HepG2 (cell line): ENCODE results near the gene PIGK. TPM values are rescaled to one million over a fixed set of nuclear protein-coding genes. Genes with fewer than 3 reads are reported as not detected.

Experiments used
- ATAC-seq: fragments of 200-7000 bp; cut with Tn5 transposase; 3 replicates; pipeline ENCODE4 v1.9.1; 2020; ENCODE audit warnings: mild to moderate bottlenecking, moderate library complexity
- BruUV-seq: library from RNA; stranded (reverse); fragments of 400-500 nt; replicated peaks from 2 replicates; lab custom pipeline; 2021; lab: Mats Ljungman, UMichigan
- CTCF ChIA-PET: fragments of 300-600 bp; formaldehyde crosslinking; extraction: SDS; loops from one replicate; lab custom pipeline; 2021; ENCODE audit warnings: low total read pairs, inconsistent platforms, low intra/inter-chr PET ratio; lab: Yijun Ruan, JAX
- POLR2A ChIA-PET: fragments of 350-600 bp; sonication (Branson Sonifier 250); formaldehyde crosslinking; loops from one replicate; lab custom pipeline; 2020; ENCODE audit warnings: antibody characterized with exemption, inconsistent platforms; lab: Yijun Ruan, JAX
- DNase-seq: peaks from one replicate; pipeline ENCODE4 v3.0.0-alpha.2; 2015; ENCODE audit warnings: low spot score
- FAIRE-seq: peaks from 3 replicates; lab custom pipeline; 2011; peaks lifted over from hg19 to GRCh38; lab: Jason Lieb, UNC
- H2AFZ ChIP-seq: one replicate; pipeline ENCODE4 v1.6.1; 2011; ENCODE audit warnings: low read length, inconsistent platforms
- H3K27ac ChIP-seq: fragments of 300-600 bp; 3 replicates; pipeline ENCODE4 v1.8.0; 2011; ENCODE audit warnings: mixed run types, mild to moderate bottlenecking, mixed read lengths, low read length, inconsistent platforms; ENCODE audit not compliant: insufficient read depth; ENCODE audit errors: extremely low read length
- H3K27me3 ChIP-seq, 2 experiments: fragments of 200-600 bp in 1 of 2; 2 replicates in 1 of 2; 3 replicates in 1 of 2; pipeline versions ENCODE4 v1.6.0 to v1.8.0; 2011; ENCODE audit warnings: low read length in 2 of 2, mild to moderate bottlenecking in 2 of 2, moderate library complexity in 2 of 2, inconsistent platforms in 1 of 2; ENCODE audit not compliant: insufficient read depth in 2 of 2, control insufficient read depth in 1 of 2
- H3K36me3 ChIP-seq, 2 experiments: fragments of 200-600 bp in 1 of 2; replicated peaks in 1 of 2; 2 replicates in 1 of 2; 3 replicates in 1 of 2; pipeline versions ENCODE4 v1.5.1 to v1.8.0; 2011; ENCODE audit warnings: low read length in 2 of 2, inconsistent platforms in 1 of 2; ENCODE audit not compliant: insufficient read depth in 2 of 2, control insufficient read depth in 1 of 2
- H3K4me1 ChIP-seq: 2 replicates; pipeline ENCODE4 v1.5.1; 2012; ENCODE audit warnings: low read length, inconsistent platforms; ENCODE audit not compliant: insufficient read depth
- H3K4me2 ChIP-seq: 2 replicates; pipeline ENCODE4 v1.6.0; 2011; ENCODE audit warnings: low read depth, low read length, inconsistent platforms
- H3K4me3 ChIP-seq, 3 experiments: fragments of 200-600 bp in 1 of 3; sonication (generic), shearing (Covaris generic) in 1 of 3; replicated peaks in 1 of 3; 2 replicates each; pipeline ENCODE4 v1.5.1; 2011 to 2016; ENCODE audit warnings: low read length in 3 of 3, inconsistent platforms in 2 of 3, low read depth in 2 of 3, mild to moderate bottlenecking in 2 of 3, control low read depth in 1 of 3, mixed read lengths in 1 of 3; ENCODE audit not compliant: insufficient read depth in 1 of 3
- H3K79me2 ChIP-seq: one replicate; pipeline ENCODE4 v1.6.1; 2011; ENCODE audit warnings: low read length, inconsistent platforms; ENCODE audit not compliant: insufficient read depth
- H3K9ac ChIP-seq: 2 replicates; pipeline ENCODE4 v1.6.0; 2011; ENCODE audit warnings: mild to moderate bottlenecking, low read depth, low read length, inconsistent platforms; ENCODE audit not compliant: insufficient read depth
- H3K9me3 ChIP-seq: 2 replicates; pipeline ENCODE4 v1.5.1; 2012; ENCODE audit warnings: mild to moderate bottlenecking, low read length
- H4K20me1 ChIP-seq: 2 replicates; pipeline ENCODE4 v1.6.0; 2011; ENCODE audit warnings: inconsistent platforms, mild to moderate bottlenecking, low read length, moderate library complexity; ENCODE audit not compliant: insufficient read depth
- ARHGAP35 ChIP-seq: sonication (generic); formaldehyde crosslinking; IDR thresholded peaks from 2 replicates; pipeline ENCODE4 v1.9.0; 2022; ENCODE audit warnings: mild to moderate bottlenecking, inconsistent platforms, moderate library complexity, missing genetic modification reagents, borderline replicate concordance
- ARNT ChIP-seq: fragments of 450-650 bp; IDR thresholded peaks from 2 replicates; pipeline ENCODE4 v1.6.1; 2017
- MAFK ChIP-seq, 2 experiments: IDR thresholded peaks in 1 of 2; conservative IDR thresholded peaks in 1 of 2; 2 replicates each; pipeline ENCODE4 v1.6.1; 2011; ENCODE audit warnings: improper control_type of control experiment in 2 of 2, low read length in 2 of 2
- MAZ ChIP-seq, 2 experiments: sonication (generic) in 1 of 2; formaldehyde crosslinking in 1 of 2; IDR thresholded peaks; 2 replicates each; pipeline versions ENCODE4 v1.5.0 to v1.6.1; 2012 to 2020; ENCODE audit warnings: low read depth in 2 of 2, mild to moderate bottlenecking in 2 of 2, borderline replicate concordance in 1 of 2, improper control_type of control experiment in 1 of 2, low read length in 1 of 2, missing genetic modification reagents in 1 of 2, moderate library complexity in 1 of 2
- NR2F6 ChIP-seq, 2 experiments: IDR thresholded peaks; 2 replicates each; pipeline ENCODE4 v1.6.1; 2016; ENCODE audit warnings: antibody characterized with exemption in 1 of 2, mild to moderate bottlenecking in 1 of 2
- RAD51 ChIP-seq: fragments of 450-650 bp; IDR thresholded peaks from 2 replicates; pipeline ENCODE4 v1.6.1; 2016; ENCODE audit warnings: borderline replicate concordance
- SATB2 ChIP-seq: sonication (generic); formaldehyde crosslinking; IDR thresholded peaks from 2 replicates; pipeline ENCODE4 v1.5.0; 2020; ENCODE audit warnings: missing genetic modification reagents
- SMYD3 ChIP-seq: sonication (generic); formaldehyde crosslinking; IDR thresholded peaks from 2 replicates; pipeline ENCODE4 v1.8.1; 2023; ENCODE audit warnings: mild to moderate bottlenecking, missing genetic modification reagents
- SP1 ChIP-seq, 2 experiments: fragments of 450-650 bp in 1 of 2; sonication (generic) in 1 of 2; formaldehyde crosslinking in 1 of 2; IDR thresholded peaks; 2 replicates each; pipeline versions ENCODE4 v1.4.0 to v1.6.1; 2016 to 2020; ENCODE audit warnings: missing genetic modification reagents in 1 of 2
- SRSF9 ChIP-seq: fragments of 200-400 bp; formaldehyde crosslinking; IDR thresholded peaks from 2 replicates; pipeline ENCODE4 v1.6.1; 2018; ENCODE audit warnings: borderline replicate concordance, mild to moderate bottlenecking, low read depth, low read length; ENCODE audit not compliant: insufficient read depth, poor library complexity, severe bottlenecking
- U2AF2 ChIP-seq: fragments of 200-400 bp; formaldehyde crosslinking; IDR thresholded peaks from 2 replicates; pipeline ENCODE4 v1.6.1; 2017; ENCODE audit warnings: low read depth, mild to moderate bottlenecking, low read length
- YEATS4 ChIP-seq: sonication (generic); formaldehyde crosslinking; IDR thresholded peaks from 2 replicates; pipeline ENCODE4 v1.4.0; 2020; ENCODE audit warnings: missing genetic modification reagents, borderline replicate concordance
- ZNF496 ChIP-seq: sonication (generic); formaldehyde crosslinking; IDR thresholded peaks from 2 replicates; pipeline ENCODE4 v1.8.1; 2023; ENCODE audit warnings: mild to moderate bottlenecking, moderate library complexity, missing genetic modification reagents; ENCODE audit not compliant: insufficient replicate concordance
- ZSCAN21 ChIP-seq: sonication (generic); formaldehyde crosslinking; IDR thresholded peaks from 2 replicates; pipeline ENCODE4 v1.8.0; 2022; ENCODE audit warnings: mild to moderate bottlenecking, missing genetic modification reagents, moderate library complexity, borderline replicate concordance
- WGBS: methylation state at CpG from one replicate; pipeline ENCODE4 v1.1.6; 2017; ENCODE audit warnings: low lambda C conversion rate; 5-methylcytosine and 5-hydroxymethylcytosine counted together
- in situ Hi-C: cut with HindIII; loops from 2 replicates; pipeline ENCODE4 v1.10.0; 2017; ENCODE audit warnings: low pct_unique_long_range_greater_than_20kb; ENCODE audit not compliant: extremely low pct_ligation_motif_present
- intact Hi-C: fragments of 100-400 bp; cut with micrococcal nuclease; formaldehyde crosslinking; loops from one replicate; pipeline ENCODE4 v1.10.0; 2022; ENCODE audit not compliant: unreplicated experiment
- polyA plus RNA-seq, 8 experiments: library from polyadenylated mRNA; depleted of rRNA in 3 of 8; stranded (reverse) in 7 of 8; unstranded in 1 of 8; fragments of >200 nt; fragmentation: Illumina TruSeq in 4 of 8; extraction: Trizol in 4 of 8; gene quantifications; 2 replicates each; pipeline versions ENCODE4 v1.2.1 to v1.2.3, GENCODE V29; 2011 to 2016; ENCODE audit warnings: low read depth in 4 of 8, missing spikeins in 1 of 8, mixed read lengths in 1 of 8; ENCODE audit not compliant: insufficient read depth in 1 of 8
- total RNA-seq, 5 experiments: library from RNA; depleted of rRNA; stranded (reverse); fragments of >200 nt; fragmentation: Illumina TruSeq; extraction: Trizol; gene quantifications; 2 replicates each; pipeline ENCODE4 v1.2.3, GENCODE V29; 2016; ENCODE audit warnings: low read depth in 1 of 5
- TF ChIP-seq, protein P1 (sequence below): sonication (generic); formaldehyde crosslinking; IDR thresholded peaks from 2 replicates; pipeline ENCODE4 v1.5.0; 2020; ENCODE audit warnings: missing genetic modification reagents
- TF ChIP-seq, protein P2 (sequence below): sonication (generic); IDR thresholded peaks from 2 replicates; pipeline ENCODE4 v1.6.1; 2016; ENCODE audit warnings: low read depth, borderline replicate concordance

Gene PIGK
- total and polyA plus RNA-seq, 2 of the 13 experiments (the other 11 are each of a cell fraction or from before 2014, with no cell fraction given): 14.7 to 38.5 TPM

DNA sequence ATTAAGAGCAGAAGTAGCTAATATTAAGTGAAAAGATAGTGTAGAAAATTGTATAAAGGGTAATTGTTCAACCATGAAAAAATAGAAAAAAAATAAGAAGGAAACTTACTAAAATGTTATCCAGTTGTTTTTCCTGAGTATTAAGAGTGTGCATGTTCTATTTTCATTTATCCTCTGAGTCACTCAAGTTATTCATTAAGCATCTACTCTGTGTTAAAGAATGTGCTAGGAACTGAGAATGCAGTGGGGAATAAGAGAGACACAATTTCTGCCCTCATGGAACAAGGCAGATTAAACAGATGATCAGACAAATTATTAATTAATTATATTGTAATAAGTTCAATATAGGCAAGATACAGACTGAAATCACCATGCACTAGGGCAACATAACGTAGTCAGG is 10.8 kb upstream of the PIGK start:
- Histone ChIP-seq H4K20me1 (no peaks in the 10 kb centered on the region), H3K9ac (no peak overlapping the region), H2AFZ (no peak overlapping the region), H3K4me1 (no peaks in the 10 kb centered on the region), H3K27ac (no peak overlapping the region), H3K9me3 (no peaks in the 10 kb centered on the region), H3K4me2 (no peak overlapping the region), H3K79me2 (no peaks in the 10 kb centered on the region), H3K36me3 (no peaks in the 10 kb centered on the region), H3K4me3 (no peak overlapping the region), H3K27me3 (no peaks in the 10 kb centered on the region; a peak in 1 of 5 replicates)
- 100% methylated on average over 1 of the region's 1 CpG for WGBS
- FAIRE-seq (no peak), DNase-seq (no peak), ATAC-seq (no peak)
- no TSS peak for BruUV-seq
- intact Hi-C loops (no loop called here), in situ Hi-C loops (no loop called here)
- TF ChIP-seq SMYD3 (CRISPR knock-in tag): no peak
- ChIA-PET POLR2A (no interaction called here), CTCF (no interaction called here)

DNA sequence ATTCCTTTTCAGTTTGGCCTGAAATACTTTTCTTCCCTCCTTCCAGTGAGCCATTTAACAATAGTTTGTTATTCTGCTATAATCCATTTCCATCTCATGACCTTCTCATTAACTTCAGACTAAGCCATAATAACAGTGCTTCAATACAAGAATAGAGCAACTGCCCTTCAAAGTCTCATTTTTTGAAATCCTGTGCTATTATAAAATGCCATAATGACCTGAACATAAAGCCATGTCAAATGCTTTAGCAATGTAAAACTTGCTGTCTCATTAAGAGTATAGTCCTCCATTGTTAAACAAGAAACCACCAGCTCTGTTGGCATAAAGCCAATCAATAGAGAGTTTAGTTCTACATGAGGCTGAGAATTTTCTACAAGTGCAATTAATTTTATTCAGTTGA is 9.6 kb upstream of the PIGK start:
- no peaks in the 10 kb centered on the region for H4K20me1 ChIP-seq
- no peaks in the 10 kb centered on the region for H3K4me1 ChIP-seq
- H3K27me3 ChIP-seq: no peaks in the 10 kb centered on the region; a peak in 1 of 5 replicates
- no peak for ATAC-seq
- no peaks in the 10 kb centered on the region for H3K9me3 ChIP-seq
- ChIA-PET POLR2A (no interaction called here), CTCF (no interaction called here)
- no peak overlapping the region for H3K4me3 ChIP-seq
- no peaks in the 10 kb centered on the region for H3K36me3 ChIP-seq
- no peak overlapping the region for H3K27ac ChIP-seq
- in situ Hi-C loops (no loop called here), intact Hi-C loops (no loop called here)
- no TSS peak for BruUV-seq
- DNase-seq: no peak
- no peak for FAIRE-seq
- H3K9ac ChIP-seq: no peak overlapping the region
- no peak overlapping the region for H3K4me2 ChIP-seq
- no peak overlapping the region for H2AFZ ChIP-seq
- no peaks in the 10 kb centered on the region for H3K79me2 ChIP-seq
- TF ChIP-seq YEATS4 (no peak), ZNF496 (CRISPR knock-in tag) (no peak), SRSF9 (no peak), U2AF2 (no peak), MAZ (IDR thresholded peaks at IDR 0.05; ENCODE audit: borderline replicate concordance, low read depth, low read length) (no peak), MAZ (CRISPR knock-in tag; IDR thresholded peaks at IDR 0.05; ENCODE audit: low read depth) (no peak), SP1 (IDR thresholded peaks at IDR 0.05) (no peak), SP1 (CRISPR knock-in tag; IDR thresholded peaks at IDR 0.05) (no peak), MAFK (conservative IDR thresholded peaks at IDR 0.05 in 1 of 2, IDR thresholded peaks at IDR 0.05 in 1 of 2; ENCODE audit: low read length in 2 of 2) (no peak), ZSCAN21 (no peak), NR2F6 (IDR thresholded peaks at IDR 0.05) (no peak), NR2F6 (CRISPR knock-in tag; IDR thresholded peaks at IDR 0.05) (no peak), RAD51 (no peak), ARHGAP35 (CRISPR knock-in tag) (no peak), SATB2 (no peak), ARNT (no peak)
- TF ChIP-seq, protein P1, sequence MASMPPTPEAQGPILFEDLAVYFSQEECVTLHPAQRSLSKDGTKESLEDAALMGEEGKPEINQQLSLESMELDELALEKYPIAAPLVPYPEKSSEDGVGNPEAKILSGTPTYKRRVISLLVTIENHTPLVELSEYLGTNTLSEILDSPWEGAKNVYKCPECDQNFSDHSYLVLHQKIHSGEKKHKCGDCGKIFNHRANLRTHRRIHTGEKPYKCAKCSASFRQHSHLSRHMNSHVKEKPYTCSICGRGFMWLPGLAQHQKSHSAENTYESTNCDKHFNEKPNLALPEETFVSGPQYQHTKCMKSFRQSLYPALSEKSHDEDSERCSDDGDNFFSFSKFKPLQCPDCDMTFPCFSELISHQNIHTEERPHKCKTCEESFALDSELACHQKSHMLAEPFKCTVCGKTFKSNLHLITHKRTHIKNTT: no peak
- TF ChIP-seq, protein P2, sequence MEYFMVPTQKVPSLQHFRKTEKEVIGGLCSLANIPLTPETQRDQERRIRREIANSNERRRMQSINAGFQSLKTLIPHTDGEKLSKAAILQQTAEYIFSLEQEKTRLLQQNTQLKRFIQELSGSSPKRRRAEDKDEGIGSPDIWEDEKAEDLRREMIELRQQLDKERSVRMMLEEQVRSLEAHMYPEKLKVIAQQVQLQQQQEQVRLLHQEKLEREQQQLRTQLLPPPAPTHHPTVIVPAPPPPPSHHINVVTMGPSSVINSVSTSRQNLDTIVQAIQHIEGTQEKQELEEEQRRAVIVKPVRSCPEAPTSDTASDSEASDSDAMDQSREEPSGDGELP: no peak
